Activated T-helper 9 cell treated with anti-CD3 and anti-CD28 coated beads, Interleukin-2, amount 50 U/mL, for 16 hours (primary cell): Measurements from ENCODE around the gene TEKTIP1.
"Not testable (repeated sequence)": the region's sequence is repeated elsewhere in the genome, so short reads cannot be mapped to it uniquely, and the experiment has no call there.

Experiments
- DNase-seq: peaks from one replicate; pipeline ENCODE4 v3.0.0-alpha.2; 2020; ENCODE audit warnings: low read depth

TEKTIP1 gene

GRCh38 chr19:3523361-3524077 is 15.5 kb upstream of the TEKTIP1 start:
- DNase-seq = no peak

- DNase-seq = no peak
Observed at GRCh38 chr19:3524078-3524842, 14.7 kb upstream of the TEKTIP1 start.

- no peak for DNase-seq
Observed at GRCh38 chr19:3524904-3525451, 14.0 kb upstream of the TEKTIP1 start.

GRCh38 chr19:3526507-3527237 is 12.3 kb upstream of the TEKTIP1 start:
- DNase-seq = no peak

GRCh38 chr19:3527238-3527910 is 11.6 kb upstream of the TEKTIP1 start:
- no peak for DNase-seq

- DNase-seq = no peak
Observed at GRCh38 chr19:3528080-3528479, 10.9 kb upstream of the TEKTIP1 start.

- no peak for DNase-seq
Observed at GRCh38 chr19:3528539-3529211, 10.3 kb upstream of the TEKTIP1 start.

- not testable (repeated sequence) for DNase-seq
Observed at GRCh38 chr19:3529299-3529698, 9.7 kb upstream of the TEKTIP1 start.

GRCh38 chr19:3530389-3530788 is 8.6 kb upstream of the TEKTIP1 start:
- no peak for DNase-seq

GRCh38 chr19:3531716-3532115 is 7.3 kb upstream of the TEKTIP1 start:
- DNase-seq = no peak

- no peak for DNase-seq
Observed at GRCh38 chr19:3532154-3532786, 6.7 kb upstream of the TEKTIP1 start.

GRCh38 chr19:3533033-3533432 is 5.9 kb upstream of the TEKTIP1 start:
- DNase-seq = no peak

- DNase-seq = no peak
Observed at GRCh38 chr19:3533563-3534216, 5.3 kb upstream of the TEKTIP1 start.

- no peak for DNase-seq
Observed at GRCh38 chr19:3534375-3535234, 4.4 kb upstream of the TEKTIP1 start.

- DNase-seq = no peak
Observed at GRCh38 chr19:3535235-3535535, 3.8 kb upstream of the TEKTIP1 start.

- DNase-seq = no peak
Observed at GRCh38 chr19:3535563-3535965, 3.4 kb upstream of the TEKTIP1 start.

- no peak for DNase-seq
Observed at GRCh38 chr19:3535981-3536380, 3.0 kb upstream of the TEKTIP1 start.

- DNase-seq = no peak
Observed at GRCh38 chr19:3536429-3537100, 2.4 kb upstream of the TEKTIP1 start.

GRCh38 chr19:3537101-3537437 is 1.9 kb upstream of the TEKTIP1 start:
- no peak for DNase-seq
